MM.1S (cell line): Measurements from ENCODE around the gene ANKRD44.

Experiments
- EZH2 ChIP-seq: fragments of 300-600 bp; sonication (generic); optimal IDR thresholded peaks from 2 replicates; pipeline ENCODE3; 2017; ENCODE audit warnings: low read depth, mild to moderate bottlenecking, antibody characterized with exemption, low read length, mixed read lengths
- TF ChIP-seq, protein P1 (sequence below): fragments of 300-600 bp; sonication (generic); IDR thresholded peaks from 2 replicates; pipeline ENCODE4 v1.5.1; 2016; ENCODE audit warnings: antibody characterized with exemption, low read length, mixed read lengths

DNA sequence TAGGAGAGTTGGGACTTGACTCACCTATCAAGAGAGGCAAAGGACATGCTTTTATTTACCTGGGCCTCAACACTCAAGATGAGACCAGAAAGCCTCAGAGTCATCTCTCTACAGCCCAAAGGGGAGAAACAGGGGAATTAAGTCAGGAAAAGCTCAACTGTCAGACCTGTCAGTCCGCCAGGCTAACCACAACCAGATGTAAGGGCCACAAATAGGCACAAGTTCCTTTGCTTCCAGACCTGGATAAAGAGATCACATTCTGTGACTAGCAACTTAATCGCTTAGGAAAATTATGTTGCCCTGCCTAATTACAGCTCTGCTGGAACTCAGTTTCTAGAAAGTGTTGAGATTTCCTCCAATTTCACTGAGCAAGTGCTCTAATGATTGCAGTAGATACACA is 67.9 kb downstream of the ANKRD44 start:
- TF ChIP-seq, protein P1, sequence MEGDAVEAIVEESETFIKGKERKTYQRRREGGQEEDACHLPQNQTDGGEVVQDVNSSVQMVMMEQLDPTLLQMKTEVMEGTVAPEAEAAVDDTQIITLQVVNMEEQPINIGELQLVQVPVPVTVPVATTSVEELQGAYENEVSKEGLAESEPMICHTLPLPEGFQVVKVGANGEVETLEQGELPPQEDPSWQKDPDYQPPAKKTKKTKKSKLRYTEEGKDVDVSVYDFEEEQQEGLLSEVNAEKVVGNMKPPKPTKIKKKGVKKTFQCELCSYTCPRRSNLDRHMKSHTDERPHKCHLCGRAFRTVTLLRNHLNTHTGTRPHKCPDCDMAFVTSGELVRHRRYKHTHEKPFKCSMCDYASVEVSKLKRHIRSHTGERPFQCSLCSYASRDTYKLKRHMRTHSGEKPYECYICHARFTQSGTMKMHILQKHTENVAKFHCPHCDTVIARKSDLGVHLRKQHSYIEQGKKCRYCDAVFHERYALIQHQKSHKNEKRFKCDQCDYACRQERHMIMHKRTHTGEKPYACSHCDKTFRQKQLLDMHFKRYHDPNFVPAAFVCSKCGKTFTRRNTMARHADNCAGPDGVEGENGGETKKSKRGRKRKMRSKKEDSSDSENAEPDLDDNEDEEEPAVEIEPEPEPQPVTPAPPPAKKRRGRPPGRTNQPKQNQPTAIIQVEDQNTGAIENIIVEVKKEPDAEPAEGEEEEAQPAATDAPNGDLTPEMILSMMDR: no peak
- no peak for TF ChIP-seq EZH2
